HG03354 (cell line): ENCODE data around the gene STX18.
"Not testable (repeated sequence)": the region's sequence is repeated elsewhere in the genome, so short reads cannot be mapped to it uniquely, and the experiment has no call there.

Experiments
- ATAC-seq: cut with Tn5 transposase; IDR thresholded peaks from one replicate; pipeline ENCODE4 v1.9.1; 2021; ENCODE audit warnings: mild to moderate bottlenecking; ENCODE audit not compliant: unreplicated experiment, poor library complexity, severe bottlenecking

The STX18 gene

DNA sequence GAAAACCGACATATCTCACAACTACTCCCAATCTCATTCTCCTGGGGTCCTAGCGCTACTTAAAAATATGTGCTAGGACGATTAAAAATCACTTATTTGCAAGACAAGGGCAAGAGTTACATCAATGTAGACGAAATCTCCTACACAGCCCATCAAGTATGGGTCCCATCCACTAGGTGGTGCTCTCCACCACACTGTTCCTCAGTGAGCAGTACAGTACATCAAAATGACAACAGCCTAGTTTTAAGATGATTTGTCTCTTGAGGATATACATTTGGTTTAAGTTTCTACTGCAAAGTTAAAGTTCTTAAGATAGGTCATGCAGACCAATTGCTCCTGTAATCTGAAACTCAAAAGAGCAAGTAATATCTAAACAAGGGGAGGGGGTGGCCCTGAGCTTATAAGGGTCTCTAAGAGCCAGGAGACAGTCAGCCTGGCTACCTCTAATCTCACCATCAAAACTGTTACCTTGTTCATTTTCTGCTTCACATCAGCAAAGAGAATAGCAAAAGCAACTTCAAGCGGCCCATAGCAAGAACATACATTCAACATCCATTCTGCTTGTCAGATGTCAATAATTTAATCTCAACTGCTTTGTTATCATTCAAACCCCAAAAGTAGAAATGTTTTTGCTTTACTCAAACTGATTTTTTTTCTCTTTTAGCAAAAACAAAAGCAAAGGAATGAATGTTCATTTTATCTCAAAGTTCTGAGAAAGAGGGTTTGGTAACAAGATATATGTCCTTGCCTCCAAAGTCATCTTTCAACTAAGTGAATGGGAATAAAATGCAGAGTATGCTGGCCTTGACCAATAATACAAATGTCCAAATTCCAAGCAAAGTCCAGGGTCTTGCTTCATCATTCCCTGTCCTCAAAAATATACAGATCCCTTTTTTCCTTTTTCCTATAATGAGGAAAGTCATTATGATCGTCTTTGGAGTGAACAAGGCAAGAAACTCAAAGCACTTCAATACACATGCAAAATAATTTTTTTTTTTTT lies 53.1 kb downstream of the STX18 start:
- ATAC-seq = peak; percentile 81

DNA sequence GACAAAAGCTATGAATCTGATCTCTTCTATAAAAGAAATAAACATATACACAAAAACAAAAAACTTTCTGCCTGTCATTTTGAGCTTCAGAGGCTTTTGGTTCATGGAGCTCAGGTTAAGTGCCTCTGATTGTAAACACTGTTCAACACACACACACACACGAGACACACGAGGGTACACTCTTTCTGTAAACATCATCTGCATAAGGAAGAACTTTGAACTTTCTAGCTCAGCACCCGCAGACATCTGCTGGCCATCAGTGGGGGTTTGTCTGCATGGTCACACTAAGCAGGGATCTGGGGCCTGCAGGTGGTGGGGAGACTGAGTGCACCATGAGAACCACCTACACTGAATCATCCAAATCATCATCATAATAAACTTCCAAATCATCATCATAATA lies 54.9 kb downstream of the STX18 start:
- no peak for ATAC-seq

DNA sequence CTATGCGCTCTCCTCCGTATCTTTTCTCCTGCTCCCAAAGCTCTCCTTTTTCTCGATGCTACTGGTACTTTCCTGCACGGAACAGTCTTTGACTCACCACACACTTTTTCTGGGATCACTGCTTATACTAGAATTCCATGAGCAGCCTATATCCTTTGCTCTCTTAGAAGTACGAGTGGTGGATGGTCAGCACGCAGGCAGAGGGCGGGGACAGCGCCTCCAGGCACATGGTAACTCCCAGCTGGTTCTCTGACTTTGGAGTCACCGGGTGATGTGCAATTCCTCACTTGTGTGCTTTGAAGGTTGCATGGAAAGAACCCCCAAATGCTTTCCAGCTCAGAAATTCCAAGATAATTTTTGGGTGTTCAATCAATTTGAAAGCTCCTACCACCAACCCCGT lies 56.0 kb downstream of the STX18 start:
- no peak for ATAC-seq

DNA sequence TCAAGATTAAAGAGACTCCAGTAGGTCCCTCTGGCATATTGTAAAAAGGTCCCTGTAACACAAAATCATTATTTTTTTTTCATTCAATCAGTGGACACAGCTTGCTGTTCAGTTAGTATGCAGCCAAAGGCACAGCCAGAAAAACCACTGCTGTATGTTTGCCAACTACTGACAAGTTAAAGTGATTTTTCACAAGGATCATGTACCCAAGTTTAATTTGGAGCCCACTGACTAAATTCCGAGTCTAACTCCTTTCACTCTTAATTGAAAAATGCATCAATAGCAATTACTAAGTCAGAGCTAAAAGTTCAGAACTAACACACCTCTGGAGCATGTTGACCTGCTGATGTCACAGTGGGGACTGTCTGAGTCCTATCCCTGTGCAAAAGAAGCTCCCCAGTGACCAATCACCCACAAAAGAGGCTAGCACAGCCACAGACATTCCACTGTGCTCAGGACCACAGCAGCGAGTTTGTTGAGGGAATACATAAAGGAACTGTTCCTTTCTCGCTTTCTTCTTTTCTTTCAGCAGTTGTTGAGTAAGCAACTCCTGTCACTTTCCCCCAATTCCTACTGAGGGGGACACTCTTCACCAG lies 60.4 kb downstream of the STX18 start:
- ATAC-seq = no peak

DNA sequence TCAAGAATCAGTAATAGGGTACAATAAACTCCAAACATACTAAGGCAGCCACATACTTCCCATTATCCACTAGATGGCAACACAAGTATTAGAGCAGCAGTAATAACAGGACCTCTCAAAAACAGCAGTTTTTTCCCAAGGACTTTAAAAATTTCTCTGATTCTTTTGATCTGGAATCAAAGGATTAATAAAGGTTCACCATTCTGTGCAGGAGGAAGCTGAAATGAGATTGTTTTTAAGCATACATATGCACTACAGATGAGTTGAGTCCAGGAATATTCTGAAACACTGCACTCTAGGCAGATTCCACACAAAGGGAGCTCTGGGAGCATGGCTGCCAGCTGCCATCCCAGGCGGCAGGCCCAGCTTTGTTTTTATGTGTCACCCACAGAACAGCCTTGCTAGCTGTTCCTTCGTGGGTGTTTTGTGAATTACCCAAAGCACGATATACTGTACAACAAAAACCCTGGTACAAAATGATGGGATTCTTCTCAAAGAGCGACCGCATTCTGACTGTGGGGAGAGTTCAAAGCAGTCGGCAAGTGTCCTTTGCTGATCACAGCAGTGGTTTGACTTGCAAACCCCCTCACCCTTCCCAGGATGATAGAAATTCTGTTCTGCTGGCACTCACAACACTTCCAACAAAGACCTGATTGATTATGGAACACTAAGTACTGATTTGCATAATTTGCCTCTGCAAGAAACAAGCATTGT lies 61.0 kb downstream of the STX18 start:
- ATAC-seq = no peak

DNA sequence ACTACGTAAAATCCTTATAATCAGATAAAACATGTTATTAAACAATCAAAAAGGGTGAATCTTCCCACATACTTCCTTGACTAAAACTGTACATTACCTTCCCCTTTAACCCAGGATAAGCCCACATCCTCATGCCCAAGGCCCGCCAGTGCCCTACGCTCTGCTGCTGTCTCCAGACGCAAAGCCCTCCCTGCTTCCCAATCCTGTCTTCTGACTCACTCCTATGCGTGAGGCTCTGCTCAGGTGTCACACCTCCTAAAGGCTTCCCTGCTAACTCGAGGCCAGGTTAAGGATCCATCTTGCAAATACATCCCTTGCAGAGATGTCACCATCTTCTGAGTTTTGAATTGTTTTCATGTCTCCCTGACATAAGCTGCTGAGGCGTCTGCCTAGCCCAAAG lies 61.6 kb downstream of the STX18 start:
- ATAC-seq = no peak

DNA sequence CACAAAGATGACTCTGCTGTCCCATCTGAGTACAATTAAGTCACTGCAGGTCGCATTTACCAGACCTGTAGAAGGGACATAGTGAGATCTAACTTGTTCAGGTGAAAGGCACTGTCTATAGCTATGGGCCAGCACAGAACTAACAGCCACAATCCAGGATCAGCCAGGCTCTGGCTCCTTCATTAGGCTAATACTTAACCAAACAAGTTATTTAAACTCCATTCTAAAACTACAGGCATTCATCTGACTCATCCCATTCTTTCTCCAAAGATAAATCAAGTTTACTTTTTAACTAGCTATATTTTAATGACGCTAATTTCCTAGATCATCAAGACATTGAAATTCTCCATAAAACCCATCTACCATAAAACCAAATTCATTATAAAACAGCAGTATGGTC lies 62.5 kb downstream of the STX18 start:
- ATAC-seq = no peak

DNA sequence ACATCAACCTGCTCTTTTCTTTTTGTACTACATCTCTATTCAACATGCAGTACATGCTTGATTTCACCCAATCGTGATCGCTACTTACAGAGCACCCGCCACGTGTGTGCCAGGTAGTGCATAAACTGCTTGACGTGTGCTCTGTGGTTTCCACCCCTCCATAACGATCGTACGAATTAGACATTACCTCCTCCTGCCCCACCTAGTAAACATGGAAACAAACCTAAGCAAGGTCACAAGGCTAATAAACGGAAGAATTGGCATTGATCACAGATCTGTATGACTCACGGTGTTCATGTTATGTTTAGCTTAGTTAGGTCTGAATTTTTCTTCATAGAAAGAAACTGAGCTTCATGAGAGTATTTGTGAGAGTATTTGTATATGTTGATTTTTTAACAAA lies 64.1 kb downstream of the STX18 start:
- ATAC-seq = no peak

DNA sequence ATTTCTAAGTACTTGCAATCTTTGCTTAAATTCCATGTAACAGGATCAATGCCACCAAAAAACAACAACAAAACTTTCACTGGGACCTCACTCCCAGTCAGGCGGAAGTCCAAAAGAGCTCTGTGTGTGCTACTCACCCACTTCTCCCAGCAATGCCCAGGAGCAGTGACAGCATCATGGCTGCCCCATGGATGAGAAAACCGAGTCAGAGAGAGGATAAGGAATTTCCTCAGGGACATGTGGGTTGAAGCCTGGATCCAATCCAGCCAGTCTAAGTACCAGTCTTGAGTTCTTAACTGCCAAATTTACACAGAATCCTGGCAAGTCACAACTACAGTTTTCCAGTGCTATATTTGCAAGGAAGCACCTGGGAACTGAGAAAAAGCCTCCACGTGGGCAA lies 64.5 kb downstream of the STX18 start:
- no peak for ATAC-seq

DNA sequence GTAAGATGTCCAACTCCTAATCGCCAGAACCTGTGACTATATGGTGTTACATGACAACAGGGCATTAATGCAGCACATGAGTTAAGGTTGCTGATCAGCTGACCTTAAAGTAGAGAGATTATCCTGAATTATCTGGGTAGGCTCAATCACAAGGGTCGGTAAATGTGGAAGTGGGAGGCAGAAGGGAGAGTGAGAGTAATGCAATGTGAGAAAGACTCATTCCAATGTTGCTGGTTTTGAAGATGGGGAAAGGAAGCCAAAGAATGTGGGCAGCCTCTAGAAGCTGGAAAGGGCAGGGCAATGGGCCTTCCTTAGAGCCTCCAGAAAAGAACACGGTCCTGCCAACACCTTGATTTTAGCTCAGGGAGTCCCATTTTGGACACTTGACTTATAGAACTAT lies 67.4 kb downstream of the STX18 start:
- no peak for ATAC-seq

DNA sequence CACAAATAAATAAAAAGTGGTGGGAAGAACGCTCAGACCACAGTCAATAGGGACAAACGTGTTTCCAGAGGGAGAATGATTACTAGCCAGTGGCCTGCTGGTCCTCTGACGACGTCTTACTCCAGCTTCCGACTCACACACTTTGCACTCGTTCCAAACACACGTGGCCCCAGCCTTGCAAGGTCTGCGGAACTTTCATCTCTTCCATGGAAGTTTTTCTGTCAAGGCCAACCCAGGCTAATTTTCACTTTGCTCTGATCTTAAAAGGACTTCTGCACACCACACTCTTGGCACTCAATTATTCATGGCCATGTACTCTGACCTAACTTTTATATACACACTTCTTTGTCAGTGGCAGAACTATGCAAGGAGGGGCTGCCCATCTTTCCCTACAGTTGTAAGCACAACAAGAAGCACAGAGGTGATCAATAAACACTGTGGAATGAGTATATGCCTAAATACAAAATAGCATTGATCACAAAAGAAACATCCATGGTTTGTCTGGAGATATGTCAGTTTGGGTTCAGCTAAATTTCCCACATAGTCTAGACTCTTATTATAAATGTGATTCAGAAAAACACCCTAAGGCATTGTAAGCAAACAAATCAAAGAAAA lies 69.4 kb downstream of the STX18 start:
- no peak for ATAC-seq

DNA sequence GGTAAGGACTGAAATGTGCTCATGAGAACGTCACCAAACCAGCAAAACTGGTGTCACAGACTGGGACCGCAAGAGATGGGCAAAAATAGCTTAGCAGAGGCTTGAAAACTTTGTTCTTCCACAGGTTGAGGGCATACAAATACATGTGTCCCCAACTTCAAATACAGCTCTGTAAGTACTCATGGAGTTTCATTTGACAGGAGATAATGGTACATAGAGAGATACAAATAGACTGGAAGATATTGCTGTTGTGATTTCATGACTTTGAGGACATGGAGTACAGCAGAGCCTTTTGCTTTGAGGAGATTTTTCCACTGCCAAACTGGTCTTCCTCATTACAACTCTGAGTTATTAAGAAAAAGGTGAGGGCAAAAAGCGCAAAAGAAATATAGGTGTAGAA lies 70.7 kb downstream of the STX18 start:
- no peak for ATAC-seq

DNA sequence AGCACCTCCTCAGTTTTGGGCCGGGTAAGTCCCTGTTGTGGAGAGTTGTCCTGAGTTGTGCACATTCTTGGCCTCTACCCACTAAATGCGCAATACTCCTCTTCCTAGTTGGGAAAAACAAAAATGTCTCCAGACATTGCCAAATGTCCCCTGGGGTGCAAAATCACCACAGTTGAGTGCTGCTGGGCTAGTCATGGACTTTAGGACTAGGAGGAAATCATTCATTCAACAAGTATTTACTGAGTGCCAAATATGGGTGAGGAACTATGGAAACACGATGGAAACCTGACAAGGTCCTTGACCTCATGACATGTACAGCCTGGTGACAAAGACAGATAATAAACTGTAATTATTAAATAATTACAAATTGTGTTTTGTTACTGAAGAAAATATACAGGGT lies 71.6 kb downstream of the STX18 start:
- no peak for ATAC-seq

DNA sequence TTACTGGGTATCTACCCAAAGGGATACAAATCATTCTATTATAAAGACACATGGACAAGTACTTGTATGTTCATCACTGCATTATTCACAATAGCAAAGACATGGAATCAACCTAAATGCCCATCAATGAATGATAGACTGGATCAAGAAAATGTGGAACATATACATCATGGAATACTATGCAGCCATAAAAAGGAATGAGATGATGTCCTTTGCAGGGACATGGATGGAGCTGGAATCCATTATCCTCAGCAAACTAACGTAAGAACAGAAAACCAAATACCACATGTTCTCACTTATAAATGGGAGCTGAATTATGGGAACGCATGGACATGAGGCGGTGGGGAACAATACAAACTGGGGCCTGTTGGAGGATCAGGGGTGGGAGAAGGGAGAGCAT lies 76.6 kb downstream of the STX18 start:
- ATAC-seq = not testable (repeated sequence)

DNA sequence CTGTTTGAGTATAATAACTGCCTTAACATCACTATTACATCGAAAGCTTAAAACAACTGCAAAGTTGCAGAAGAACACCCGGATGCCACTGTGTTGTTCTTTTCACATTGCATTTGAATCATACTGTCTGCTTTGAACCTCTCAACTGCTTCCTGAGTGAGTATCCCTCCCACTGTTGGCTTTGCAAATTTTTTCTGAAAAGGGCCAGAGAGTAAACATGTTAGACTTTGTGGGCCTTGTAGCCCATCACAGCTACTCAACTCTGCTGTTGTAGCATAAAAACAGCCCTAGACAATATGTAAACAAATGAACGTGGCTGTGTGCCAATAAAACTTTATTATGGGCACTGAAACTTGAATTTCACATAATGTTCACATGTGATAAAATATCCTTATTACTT lies 78.9 kb downstream of the STX18 start:
- no peak for ATAC-seq

DNA sequence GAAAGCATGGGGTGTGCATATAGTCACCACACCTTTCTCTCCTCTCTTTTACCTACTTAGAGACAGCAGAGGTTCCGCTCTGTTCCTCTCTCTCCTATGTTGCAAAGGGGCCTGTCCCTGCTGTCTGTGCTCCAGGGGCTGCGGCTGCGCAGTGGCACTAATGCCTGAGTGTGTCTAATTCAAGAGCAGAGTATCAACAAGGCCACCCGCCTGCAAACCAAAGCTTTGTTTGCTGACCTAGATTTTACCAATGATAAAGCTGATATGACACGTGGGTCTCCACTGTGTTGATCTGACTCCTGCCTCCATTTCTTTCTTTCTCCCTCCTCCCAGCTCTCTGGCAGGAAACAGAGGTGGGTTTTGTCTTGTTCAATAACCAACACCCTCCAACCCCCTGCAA lies 80.0 kb downstream of the STX18 start:
- no peak for ATAC-seq

DNA sequence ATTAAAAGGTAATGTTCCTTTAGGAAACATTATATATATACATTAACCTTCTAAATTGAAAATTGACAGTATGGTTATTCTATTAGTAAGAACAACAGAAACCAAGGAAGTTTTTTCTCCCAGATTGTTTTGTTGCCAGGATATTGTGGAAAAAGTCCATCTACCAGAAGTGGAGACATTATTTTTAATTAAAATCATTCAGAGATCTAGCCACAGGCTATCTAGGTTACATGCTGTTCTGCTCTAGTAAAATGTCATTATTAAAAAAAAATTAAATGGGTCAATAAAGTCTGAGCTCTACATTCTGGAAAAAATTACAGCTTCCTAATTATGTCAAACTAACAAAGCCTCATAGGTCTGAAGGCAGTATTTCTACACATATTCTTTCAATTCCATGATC lies 80.7 kb downstream of the STX18 start:
- ATAC-seq = no peak

DNA sequence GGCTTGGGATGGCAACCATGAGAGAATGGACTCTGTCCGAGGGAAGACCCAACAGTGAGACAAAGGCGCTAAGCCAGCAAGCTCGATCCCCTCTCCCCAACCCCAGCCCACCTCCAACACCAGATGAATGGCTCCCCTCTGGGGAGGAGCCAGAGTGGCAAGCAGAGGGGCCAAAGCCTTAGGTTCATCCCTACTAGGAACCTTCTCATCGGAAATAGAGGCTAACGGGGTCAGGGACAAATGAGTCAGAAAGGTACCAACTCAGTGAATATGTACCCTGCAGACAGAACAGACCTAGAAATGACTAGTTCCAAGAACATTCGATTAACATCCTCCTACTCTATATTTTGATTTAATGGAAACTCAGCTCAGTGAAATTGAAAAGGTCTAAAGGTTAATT lies 81.1 kb downstream of the STX18 start:
- no peak for ATAC-seq

DNA sequence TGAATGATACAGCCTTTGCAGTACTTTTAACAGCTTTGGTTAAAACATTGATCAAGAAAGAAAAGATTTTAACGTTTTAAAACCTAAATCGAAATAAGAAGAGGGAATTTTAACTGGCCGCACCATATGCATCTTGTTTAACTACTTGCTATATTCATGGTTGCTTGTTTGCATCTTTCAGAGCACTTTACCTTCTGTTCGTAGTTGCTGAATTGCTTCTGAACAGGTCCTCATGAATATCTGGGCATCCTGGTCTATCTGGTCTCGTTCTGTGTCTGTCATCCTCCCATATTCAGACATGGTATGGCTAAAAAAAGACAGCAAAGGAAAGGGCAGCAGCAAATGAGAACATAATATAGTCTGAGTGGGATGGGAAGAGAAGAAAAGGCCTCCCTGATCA lies 82.7 kb downstream of the STX18 start:
- no peak for ATAC-seq

DNA sequence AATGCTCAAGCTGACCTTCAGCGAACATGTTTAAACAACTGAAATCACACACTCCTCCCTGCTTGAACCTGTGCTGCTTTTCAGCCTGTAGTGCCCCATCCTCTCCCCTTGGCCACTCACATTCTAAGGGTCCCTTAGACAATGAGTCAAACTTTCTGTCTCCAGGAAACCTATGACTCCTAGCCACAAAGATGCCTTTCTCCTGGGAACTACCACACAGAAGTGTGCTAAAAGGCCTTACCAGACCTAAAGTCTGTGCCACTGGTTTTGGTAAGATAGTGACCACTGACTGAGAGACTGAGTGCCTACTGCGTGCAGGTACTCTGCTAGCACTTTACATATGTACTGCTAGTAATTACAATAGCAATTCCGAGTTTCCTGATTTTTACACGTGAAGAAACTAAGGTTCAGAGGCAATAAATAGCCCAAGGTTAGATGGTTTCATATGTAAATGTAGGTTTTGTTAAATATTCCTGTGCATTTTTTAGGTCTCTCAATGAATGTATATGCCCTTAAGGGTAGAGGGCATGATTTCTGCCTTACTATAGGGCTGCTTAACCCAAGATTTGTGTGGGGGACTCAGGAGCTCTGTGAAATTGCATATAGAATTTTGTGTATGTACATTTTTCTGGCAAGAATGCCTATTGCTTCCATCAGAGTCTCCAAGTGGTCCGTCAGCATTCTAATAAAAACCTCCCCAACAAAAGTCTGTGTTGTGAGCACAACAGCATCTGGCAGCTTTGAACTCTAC lies 83.9 kb downstream of the STX18 start:
- ATAC-seq = no peak
